ENCODE data around the gene KDM4C. TPM values are rescaled to one million over a fixed set of nuclear protein-coding genes. Genes with fewer than 3 reads are reported as not detected.

Gene KDM4C
- total RNA-seq, 2 experiments from 2014 or later, result 49.4 to 50.0 TPM

GRCh38 chr9:6864102-6864501 lies 106.3 kb downstream of the KDM4C start:
- H3K27me3 Mint-ChIP-seq, result no peaks in the 10 kb centered on the region
- POLR2A ChIA-PET, result no interaction called here
- H3K27ac Mint-ChIP-seq, result no peak overlapping the region
- CTCF ChIA-PET, result no interaction called here
- peaks cover 34% of the 10 kb centered on the region for H3K36me3 Mint-ChIP-seq (ENCODE audit: low read depth)
- H3K9me3 Mint-ChIP-seq, result peaks cover 15% of the 10 kb centered on the region
- H3K4me3 Mint-ChIP-seq, result no peak overlapping the region
- peaks cover 3% of the 10 kb centered on the region for H3K4me1 Mint-ChIP-seq
- DNase-seq, result no peak

GRCh38 chr9:6869081-6869948 lies 111.5 kb downstream of the KDM4C start:
- Mint-ChIP-seq H3K4me1 (peaks cover 3% of the 10 kb centered on the region), H3K27ac (no peak overlapping the region), H3K27me3 (no peaks in the 10 kb centered on the region), H3K36me3 (ENCODE audit: low read depth) (peaks cover 29% of the 10 kb centered on the region), H3K4me3 (no peak overlapping the region), H3K9me3 (peaks cover 7% of the 10 kb centered on the region)
- no peak for DNase-seq
- POLR2A ChIA-PET, result no interaction called here
- CTCF ChIA-PET, result no interaction called here

DNA sequence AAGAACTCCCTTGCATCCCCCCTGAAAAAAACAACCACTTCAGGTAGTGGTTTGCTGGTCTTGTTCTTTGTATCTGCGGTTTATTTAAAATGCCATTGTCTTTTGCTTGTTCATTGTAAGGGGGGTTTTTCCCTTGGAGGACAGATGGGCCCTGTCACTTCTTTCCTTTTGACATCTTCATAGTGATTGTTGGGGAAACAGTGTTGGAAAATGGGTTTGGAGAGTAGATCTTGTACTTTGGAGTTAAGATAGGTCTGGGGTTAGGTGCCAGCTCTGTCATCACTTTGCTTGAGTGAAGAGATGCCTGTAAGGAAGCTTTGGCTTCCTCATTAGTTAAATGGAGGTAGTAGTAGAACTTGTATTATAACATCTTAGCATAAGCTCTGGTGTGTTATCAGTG lies 112.4 kb downstream of the KDM4C start:
- no peak overlapping the region for H3K27ac Mint-ChIP-seq
- H3K9me3 Mint-ChIP-seq, result peaks cover 2% of the 10 kb centered on the region
- CTCF ChIA-PET, result no interaction called here
- DNase-seq, result no peak
- peaks cover 3% of the 10 kb centered on the region for H3K4me1 Mint-ChIP-seq
- H3K36me3 Mint-ChIP-seq (ENCODE audit: low read depth), result peaks cover 26% of the 10 kb centered on the region
- POLR2A ChIA-PET, result no interaction called here
- H3K27me3 Mint-ChIP-seq, result no peaks in the 10 kb centered on the region
- H3K4me3 Mint-ChIP-seq, result no peak overlapping the region

- H3K36me3 Mint-ChIP-seq (ENCODE audit: low read depth), result peaks cover 29% of the 10 kb centered on the region
- H3K27ac Mint-ChIP-seq, result no peak overlapping the region
- H3K9me3 Mint-ChIP-seq, result peaks cover 2% of the 10 kb centered on the region
- H3K4me1 Mint-ChIP-seq, result peaks cover 3% of the 10 kb centered on the region
- DNase-seq, result no peak
- no peak overlapping the region for H3K4me3 Mint-ChIP-seq
- H3K27me3 Mint-ChIP-seq, result no peaks in the 10 kb centered on the region
- POLR2A ChIA-PET, result no interaction called here
- CTCF ChIA-PET, result no interaction called here
Measured at GRCh38 chr9:6870650-6871477, 113.1 kb downstream of the KDM4C start.

DNA sequence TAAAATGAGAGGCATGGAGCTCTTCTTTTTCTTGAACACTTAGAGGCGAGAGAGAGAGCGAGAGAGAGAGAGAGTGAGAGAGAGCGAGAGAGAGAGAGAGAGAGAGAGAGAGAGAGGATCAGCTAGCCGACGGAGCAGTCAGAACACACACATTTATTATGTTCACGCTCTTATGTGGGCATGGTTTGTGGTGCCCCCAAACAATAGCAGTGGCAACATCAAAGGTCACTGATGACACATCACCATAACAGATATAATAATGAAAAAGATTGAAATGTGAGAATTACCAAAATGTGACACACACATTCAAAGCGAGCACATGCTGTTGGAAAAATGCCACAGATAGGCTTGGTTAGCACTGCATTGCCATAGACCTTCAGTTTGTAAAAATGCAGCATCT lies 116.1 kb downstream of the KDM4C start:
- Mint-ChIP-seq H3K9me3 (peaks cover 4% of the 10 kb centered on the region), H3K4me3 (no peak overlapping the region), H3K27me3 (no peaks in the 10 kb centered on the region), H3K4me1 (no peaks in the 10 kb centered on the region), H3K27ac (no peak overlapping the region), H3K36me3 (ENCODE audit: low read depth) (peaks cover 16% of the 10 kb centered on the region)
- ChIA-PET CTCF (interaction anchor here (0.8 kb wide), 1 partner anchor 14 kb away, joined by 3 read pairs; no protein-coding TSS in a partner anchor), POLR2A (no interaction called here)
- DNase-seq, result no peak

DNA sequence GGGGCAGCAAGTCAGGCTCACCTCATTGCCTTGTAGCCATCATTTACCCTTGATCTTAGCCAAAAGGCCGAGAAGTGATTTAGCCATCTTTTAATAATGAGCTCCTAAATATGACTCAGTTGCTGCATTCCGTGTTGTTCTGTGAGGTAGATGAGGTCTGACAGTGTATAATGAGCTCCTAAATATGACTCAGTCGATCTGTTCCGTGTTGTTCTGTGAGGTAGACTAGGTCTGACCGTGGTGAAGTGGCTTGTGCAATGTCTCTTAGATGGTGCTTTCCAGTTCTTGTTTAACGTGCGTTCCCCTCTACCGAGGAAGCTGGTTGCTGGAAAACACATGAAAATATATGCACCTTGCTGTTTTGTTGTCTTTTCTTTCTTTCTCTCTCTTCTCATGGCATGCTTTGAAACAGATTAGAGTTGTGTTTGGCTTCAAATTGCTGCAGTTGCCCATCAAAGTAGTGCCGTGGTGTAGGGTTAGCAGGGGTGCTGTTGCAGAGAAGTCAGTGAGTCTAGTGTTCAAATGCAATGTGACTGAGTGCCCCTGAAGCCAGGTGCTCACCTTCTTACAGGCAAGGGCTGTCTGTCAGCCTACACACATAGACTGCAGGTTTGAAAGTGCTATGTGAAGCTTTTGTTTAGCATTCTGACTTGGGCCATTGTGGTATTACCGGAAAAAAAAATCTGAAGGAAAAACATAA lies 118.6 kb downstream of the KDM4C start:
- CTCF ChIA-PET, result no interaction called here
- Mint-ChIP-seq H3K36me3 (ENCODE audit: low read depth) (peaks cover 15% of the 10 kb centered on the region), H3K27ac (no peak overlapping the region), H3K4me3 (no peak overlapping the region), H3K4me1 (no peaks in the 10 kb centered on the region), H3K9me3 (peaks cover 4% of the 10 kb centered on the region), H3K27me3 (no peaks in the 10 kb centered on the region)
- POLR2A ChIA-PET, result no interaction called here
- no peak for DNase-seq

GRCh38 chr9:6877671-6878161 lies 119.9 kb downstream of the KDM4C start:
- no peak for DNase-seq
- Mint-ChIP-seq H3K27me3 (no peaks in the 10 kb centered on the region), H3K4me1 (no peaks in the 10 kb centered on the region), H3K36me3 (ENCODE audit: low read depth) (peaks cover 18% of the 10 kb centered on the region), H3K9me3 (peaks cover 4% of the 10 kb centered on the region), H3K27ac (no peak overlapping the region), H3K4me3 (no peak overlapping the region)
- ChIA-PET POLR2A (no interaction called here), CTCF (no interaction called here)

- H3K36me3 Mint-ChIP-seq (ENCODE audit: low read depth), result peaks cover 11% of the 10 kb centered on the region
- peaks cover 4% of the 10 kb centered on the region for H3K9me3 Mint-ChIP-seq
- DNase-seq, result no peak
- H3K27me3 Mint-ChIP-seq, result no peaks in the 10 kb centered on the region
- CTCF ChIA-PET, result no interaction called here
- no peak overlapping the region for H3K4me3 Mint-ChIP-seq
- H3K4me1 Mint-ChIP-seq, result no peaks in the 10 kb centered on the region
- POLR2A ChIA-PET, result no interaction called here
- no peak overlapping the region for H3K27ac Mint-ChIP-seq
Measured at GRCh38 chr9:6880626-6881025, 122.9 kb downstream of the KDM4C start.

DNA sequence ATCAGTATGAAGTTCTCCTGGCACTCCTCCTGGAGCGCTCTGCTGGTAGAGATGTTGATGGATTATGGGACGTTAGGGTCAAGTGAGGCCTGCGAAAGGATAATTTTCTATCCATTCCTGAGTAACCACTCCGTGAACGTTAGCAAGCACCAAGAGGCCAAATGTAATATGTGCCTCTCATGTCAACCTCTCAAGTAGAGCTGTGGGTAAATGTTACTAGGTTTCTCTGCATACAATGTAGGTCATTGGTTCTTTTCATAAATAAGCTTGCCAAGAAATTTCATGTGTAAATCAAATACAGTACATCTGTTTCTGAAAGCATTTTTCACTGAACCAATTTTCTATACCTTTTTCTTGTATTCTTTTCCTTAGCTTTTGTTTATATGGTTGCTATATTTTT lies 126.3 kb downstream of the KDM4C start:
- Mint-ChIP-seq H3K4me3 (no peak overlapping the region), H3K36me3 (ENCODE audit: low read depth) (peaks cover 23% of the 10 kb centered on the region)
- CTCF ChIA-PET, result no interaction called here

GRCh38 chr9:6884990-6885389 lies 127.2 kb downstream of the KDM4C start:
- H3K27ac Mint-ChIP-seq, result no peak overlapping the region
- ChIA-PET POLR2A (no interaction called here), CTCF (interaction anchor here (0.5 kb wide), 1 partner anchor 349 kb away, joined by 4 read pairs; no protein-coding TSS in a partner anchor)
- peaks cover 30% of the 10 kb centered on the region for H3K36me3 Mint-ChIP-seq (ENCODE audit: low read depth)
- no peak for DNase-seq
- no peaks in the 10 kb centered on the region for H3K9me3 Mint-ChIP-seq
- no peak overlapping the region for H3K4me3 Mint-ChIP-seq
- no peaks in the 10 kb centered on the region for H3K4me1 Mint-ChIP-seq
- H3K27me3 Mint-ChIP-seq, result no peaks in the 10 kb centered on the region

More for the DNA sequence above, 126.3 kb downstream of the KDM4C start:
- H3K4me1 Mint-ChIP-seq, result no peaks in the 10 kb centered on the region
- POLR2A ChIA-PET, result no interaction called here
- no peaks in the 10 kb centered on the region for H3K27me3 Mint-ChIP-seq
- no peak for DNase-seq
- no peaks in the 10 kb centered on the region for H3K9me3 Mint-ChIP-seq
- H3K27ac Mint-ChIP-seq, result no peak overlapping the region

DNA sequence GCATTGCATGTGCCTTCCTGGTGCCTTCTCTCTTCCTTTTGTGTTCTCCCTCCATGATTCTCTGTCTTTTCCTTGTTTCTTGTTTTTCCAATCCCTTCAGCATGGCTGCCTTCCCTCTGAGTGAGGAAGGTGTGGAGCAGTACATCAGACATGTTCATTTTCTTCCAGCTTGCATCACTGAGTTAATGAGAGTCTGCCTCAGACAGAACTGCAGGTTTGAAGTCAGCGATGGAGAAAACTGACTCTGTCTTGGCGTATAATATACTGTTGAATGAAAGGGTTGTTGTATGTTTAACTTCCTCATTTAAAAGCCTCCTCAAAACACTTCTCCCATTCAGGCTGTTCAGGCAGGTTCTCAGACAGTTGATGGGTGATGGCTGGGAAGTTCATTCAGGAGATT lies 129.3 kb downstream of the KDM4C start:
- Mint-ChIP-seq H3K4me3 (no peak overlapping the region), H3K4me1 (no peaks in the 10 kb centered on the region), H3K27ac (no peak overlapping the region), H3K27me3 (no peaks in the 10 kb centered on the region), H3K9me3 (no peaks in the 10 kb centered on the region), H3K36me3 (ENCODE audit: low read depth) (peaks cover 33% of the 10 kb centered on the region)
- DNase-seq, result no peak
- CTCF ChIA-PET, result no interaction called here
- POLR2A ChIA-PET, result no interaction called here

GRCh38 chr9:6889868-6890267 lies 132.1 kb downstream of the KDM4C start:
- peaks cover 18% of the 10 kb centered on the region for H3K4me1 Mint-ChIP-seq
- DNase-seq, result no peak
- H3K9me3 Mint-ChIP-seq, result no peaks in the 10 kb centered on the region
- H3K4me3 Mint-ChIP-seq, result no peak overlapping the region
- H3K36me3 Mint-ChIP-seq (ENCODE audit: low read depth), result peaks cover 43% of the 10 kb centered on the region
- no peaks in the 10 kb centered on the region for H3K27me3 Mint-ChIP-seq
- H3K27ac Mint-ChIP-seq, result no peak overlapping the region
- CTCF ChIA-PET, result no interaction called here
- POLR2A ChIA-PET, result no interaction called here

Measured in activated CD4-positive, alpha-beta memory T cell treated with anti-CD3 and anti-CD28 coated beads, Interleukin-2, amount 10 ng/mL, durations not matched to agents 7 days and 5 days (primary cell).